ENCODE data around the gene C17orf78.
"Not testable (repeated sequence)": the region's sequence is repeated elsewhere in the genome, so short reads cannot be mapped to it uniquely, and the experiment has no call there.

Gene C17orf78

GRCh38 chr17:37440424-37440823, 64.6 kb downstream of the C17orf78 start:
- no peak for DNase-seq (ENCODE audit: low spot score)

GRCh38 chr17:37441369-37442014, 65.7 kb downstream of the C17orf78 start:
- not testable (repeated sequence) for DNase-seq (ENCODE audit: low spot score)

Measured in CD4-positive, alpha-beta T cell treated with Interleukin-6 at 100 ng/mL for 8 hours (primary cell).